Measurements from ENCODE around the gene HSPBP1.

The HSPBP1 gene

DNA sequence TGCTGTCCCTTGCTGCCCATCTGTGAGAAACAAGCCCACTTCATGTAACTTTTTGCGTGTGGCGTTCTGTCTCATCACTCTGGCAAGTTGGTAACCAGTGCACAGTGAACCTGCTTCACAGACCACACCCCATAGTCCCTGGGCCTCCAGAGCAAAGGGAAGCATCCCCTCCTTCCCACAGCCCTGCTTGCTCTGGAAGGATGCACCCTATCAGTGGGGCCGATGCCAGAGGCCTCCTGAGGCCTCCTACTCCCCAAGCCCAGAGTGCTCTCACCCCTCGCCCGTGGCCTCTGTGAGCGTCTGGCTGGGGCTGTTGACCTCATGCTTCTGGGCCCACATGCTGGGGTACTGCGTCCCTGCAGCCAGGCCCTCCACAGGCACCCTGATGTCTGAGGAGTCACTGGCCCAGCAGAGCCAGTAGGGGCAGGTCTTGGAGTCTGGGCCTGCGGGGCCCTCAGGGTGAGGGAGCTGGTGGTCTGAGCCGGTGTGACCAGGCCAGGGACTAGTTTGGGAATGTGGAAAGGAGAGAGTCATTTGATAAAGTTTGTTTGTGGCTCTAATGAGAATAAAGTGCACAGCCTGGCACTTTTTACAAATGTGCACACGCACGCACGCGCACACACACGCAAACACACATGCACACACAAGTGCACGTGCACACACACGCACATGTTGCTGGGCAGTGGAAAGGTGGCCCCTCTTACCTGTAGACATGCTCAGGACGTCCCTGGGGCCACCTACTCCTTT, 56.4 kb downstream of the HSPBP1 start:
- FAIRE-seq = peak; percentile 23
- DNase-seq (ENCODE audit: low spot score) = no peak

DNA sequence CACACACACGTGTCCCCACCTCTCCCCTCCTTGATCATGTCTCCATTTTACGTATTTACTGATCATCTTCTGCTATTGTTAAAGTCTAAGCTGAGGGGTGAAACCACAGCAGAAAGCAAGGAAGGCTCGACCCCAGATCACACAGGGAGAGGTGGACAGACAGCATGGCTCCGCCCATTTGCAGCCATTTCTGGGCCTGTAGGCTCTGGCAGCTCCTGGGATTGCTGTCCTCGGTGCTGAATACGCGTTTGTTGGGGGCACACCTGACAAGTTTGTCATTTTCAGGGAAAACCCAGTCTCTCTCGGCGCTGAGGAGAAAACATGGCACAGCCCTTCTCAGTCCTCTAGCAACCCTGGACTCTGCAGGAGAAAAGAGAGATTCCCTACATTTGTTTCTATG, 59.4 kb downstream of the HSPBP1 start:
- FAIRE-seq = no peak
- no peak for DNase-seq (ENCODE audit: low spot score)

- DNase-seq (ENCODE audit: low spot score) (peak; percentile 95), FAIRE-seq (peak; percentile 37)
Measured at GRCh38 chr19:55216461-55217198, 63.3 kb downstream of the HSPBP1 start.

DNA sequence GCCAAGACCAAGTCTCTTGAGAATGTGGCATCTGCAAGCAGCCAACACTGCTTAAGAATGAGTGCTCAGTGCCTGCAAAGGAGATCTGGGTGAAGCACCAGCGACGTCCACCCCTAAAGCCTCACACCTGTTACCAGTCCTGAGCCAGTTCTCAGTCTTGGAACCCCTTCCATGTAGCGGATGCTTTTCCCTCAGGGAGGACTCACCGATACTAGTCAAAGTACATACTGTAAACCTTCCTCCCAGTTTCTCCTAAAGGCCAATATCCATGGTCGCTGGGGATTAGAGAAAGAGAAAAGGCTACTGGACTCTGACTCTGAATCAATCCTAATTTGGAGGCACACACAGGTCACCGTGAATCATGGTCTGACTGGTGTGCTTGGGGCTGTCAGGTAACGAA, 66.4 kb downstream of the HSPBP1 start:
- DNase-seq (ENCODE audit: low spot score) (no peak), FAIRE-seq (no peak)

DNA sequence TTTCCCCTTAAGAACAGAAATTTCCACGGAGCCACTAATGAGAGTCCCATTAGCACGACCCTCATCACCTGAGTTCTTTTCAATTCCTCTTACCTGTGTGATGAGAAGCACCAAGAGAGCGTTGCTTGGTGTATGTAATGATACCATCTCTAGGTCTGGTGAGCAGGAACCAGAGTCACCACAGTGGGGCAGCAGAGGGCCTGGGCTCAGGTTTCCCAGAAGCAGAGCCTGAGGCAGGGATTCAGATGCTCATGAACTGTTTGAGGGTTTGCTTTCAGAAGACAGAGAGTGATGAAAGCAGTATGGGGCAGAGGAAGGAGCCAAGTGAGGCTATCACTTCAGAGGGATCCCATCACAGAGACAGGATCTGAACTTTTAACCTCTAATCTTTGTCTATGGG, 67.5 kb downstream of the HSPBP1 start:
- FAIRE-seq = no peak
- no peak for DNase-seq (ENCODE audit: low spot score)
